Measurements from ENCODE around the gene RGS7.
"Not testable (repeated sequence)": the region's sequence is repeated elsewhere in the genome, so short reads cannot be mapped to it uniquely, and the experiment has no call there.

Gene RGS7

DNA sequence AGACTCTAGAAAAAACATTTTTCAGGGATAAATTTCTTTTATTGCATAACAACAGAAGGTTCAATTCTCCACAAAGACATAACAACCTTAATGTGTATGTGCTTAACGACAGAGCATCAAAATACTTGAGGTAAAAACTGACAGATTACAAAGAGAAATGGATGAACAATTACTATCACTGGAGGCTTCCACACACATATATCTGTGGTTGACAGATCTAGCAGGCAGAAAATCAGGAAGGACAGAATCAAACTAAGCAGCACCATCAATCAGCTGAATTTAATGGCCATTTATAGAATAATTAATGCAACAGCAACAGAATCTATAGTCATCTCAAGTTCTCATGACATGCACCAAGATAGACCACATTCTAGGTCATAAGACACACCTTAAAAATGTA is 439.0 kb downstream of the RGS7 start:
- DNase-seq (ENCODE audit: low read depth in 2 of 2) = no peak

DNA sequence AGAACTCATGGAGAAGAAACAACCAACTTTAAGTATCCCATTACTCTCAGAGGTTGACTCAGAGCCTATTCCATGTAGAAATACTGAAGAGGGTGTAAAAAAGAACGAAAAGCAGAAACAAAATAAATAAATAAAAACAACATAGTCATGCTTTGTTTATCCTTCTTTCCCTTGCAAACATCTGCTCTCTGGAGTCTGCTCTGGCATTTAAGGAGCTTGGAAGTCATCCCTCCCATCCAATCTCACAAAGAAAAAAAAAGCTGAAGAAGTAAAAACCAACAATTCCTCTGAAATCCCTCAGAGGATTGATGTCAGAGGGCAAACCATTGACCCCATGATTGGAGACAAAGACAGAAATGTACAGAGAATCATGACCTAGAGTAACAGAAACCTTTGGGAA is 442.5 kb downstream of the RGS7 start:
- DNase-seq (ENCODE audit: low read depth in 2 of 2) = no peak

DNA sequence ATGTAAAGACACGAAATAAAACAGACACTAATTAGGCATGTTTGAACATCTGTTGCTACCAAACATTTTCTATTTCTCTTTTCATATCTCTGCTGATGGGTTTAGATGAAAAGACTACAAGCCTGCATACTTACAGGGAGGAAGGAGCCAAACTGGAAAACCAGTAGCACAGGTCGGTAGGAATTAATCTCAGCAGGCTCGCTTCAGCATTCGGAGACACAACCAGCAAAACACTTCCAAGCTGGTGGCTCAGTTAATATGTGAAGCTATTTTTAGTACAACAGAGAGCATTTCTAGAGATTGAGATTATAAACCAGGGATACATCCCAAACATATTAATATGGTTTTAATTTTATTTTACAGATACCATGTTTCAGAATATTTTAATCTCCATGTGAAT is 444.2 kb downstream of the RGS7 start:
- DNase-seq (ENCODE audit: low read depth in 2 of 2) = no peak

DNA sequence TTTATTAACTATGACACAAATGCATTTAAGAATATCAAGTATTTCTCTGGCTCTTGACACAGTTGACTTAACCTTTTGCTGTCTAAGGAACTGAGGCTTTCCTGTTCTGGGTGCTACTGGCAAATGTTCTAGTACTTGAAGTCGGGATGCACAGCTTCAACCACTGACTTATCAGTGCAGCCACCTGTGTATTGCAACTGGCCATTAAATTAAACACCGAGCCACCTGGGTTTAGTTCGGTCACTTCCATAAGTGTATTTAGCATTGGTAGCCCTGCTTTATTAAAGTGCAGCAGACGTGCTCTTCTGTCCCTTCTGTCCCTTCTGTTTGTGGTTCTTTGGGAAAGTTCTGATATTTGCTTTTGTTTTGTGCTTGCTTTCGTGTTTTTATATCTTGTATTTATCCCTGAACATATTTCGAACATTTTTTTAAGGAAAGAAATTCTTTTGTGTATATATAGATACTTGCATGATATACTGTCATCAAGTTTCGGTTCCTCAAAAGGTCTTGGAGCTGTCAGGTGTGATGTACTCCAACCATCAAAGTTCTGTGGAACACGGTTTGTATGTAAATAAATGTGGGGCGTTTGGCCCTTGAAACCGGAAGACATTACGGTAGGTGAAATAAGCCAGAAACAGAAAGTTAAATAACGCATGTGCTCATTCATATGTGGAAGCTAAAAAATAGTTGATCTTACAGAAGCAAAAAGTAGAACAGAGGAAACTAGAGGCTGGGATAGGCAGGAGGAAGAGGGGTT is 447.1 kb downstream of the RGS7 start:
- no peak for DNase-seq (ENCODE audit: low read depth in 2 of 2)

GRCh38 chr1:240906477-240906876 is 450.5 kb downstream of the RGS7 start:
- no peak for DNase-seq (ENCODE audit: low read depth in 2 of 2)

- no peak for DNase-seq (ENCODE audit: low read depth in 2 of 2)
Observed at GRCh38 chr1:240905225-240905765, 451.7 kb downstream of the RGS7 start.

DNA sequence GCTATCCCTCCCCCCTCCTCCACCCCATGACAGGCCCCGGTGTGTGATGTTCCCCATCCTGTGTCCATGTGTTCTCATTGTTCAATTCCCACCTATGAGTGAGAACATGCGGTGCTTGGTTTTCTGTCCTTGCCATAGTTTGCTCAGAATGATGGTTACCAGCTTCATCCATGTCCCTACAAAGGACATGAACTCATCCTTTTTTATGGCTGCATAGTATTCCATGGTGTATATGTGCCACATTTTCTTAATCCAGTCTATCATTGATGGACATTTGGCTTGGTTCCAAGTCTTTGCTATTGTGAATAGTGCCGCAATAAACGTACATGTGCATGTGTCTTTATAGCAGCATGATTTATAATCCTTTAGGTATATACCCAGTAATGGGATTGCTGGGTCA is 461.6 kb downstream of the RGS7 start:
- DNase-seq (ENCODE audit: low read depth in 2 of 2) = not testable (repeated sequence)

- DNase-seq (ENCODE audit: low read depth in 2 of 2) = no peak
Observed at GRCh38 chr1:240888787-240889048, 468.3 kb downstream of the RGS7 start.

- DNase-seq (ENCODE audit: low read depth in 2 of 2) = no peak
Observed at GRCh38 chr1:240888039-240888786, 468.8 kb downstream of the RGS7 start.

GRCh38 chr1:240883490-240883889 is 473.5 kb downstream of the RGS7 start:
- no peak for DNase-seq (ENCODE audit: low read depth in 2 of 2)

- DNase-seq (ENCODE audit: low read depth in 2 of 2) = not testable (repeated sequence)
Observed at GRCh38 chr1:240882656-240883308, 474.2 kb downstream of the RGS7 start.

- no peak for DNase-seq (ENCODE audit: low read depth in 2 of 2)
Observed at GRCh38 chr1:240878631-240879030, 478.4 kb downstream of the RGS7 start.

GRCh38 chr1:240877605-240878004 is 479.4 kb downstream of the RGS7 start:
- no peak for DNase-seq (ENCODE audit: low read depth in 2 of 2)

DNA sequence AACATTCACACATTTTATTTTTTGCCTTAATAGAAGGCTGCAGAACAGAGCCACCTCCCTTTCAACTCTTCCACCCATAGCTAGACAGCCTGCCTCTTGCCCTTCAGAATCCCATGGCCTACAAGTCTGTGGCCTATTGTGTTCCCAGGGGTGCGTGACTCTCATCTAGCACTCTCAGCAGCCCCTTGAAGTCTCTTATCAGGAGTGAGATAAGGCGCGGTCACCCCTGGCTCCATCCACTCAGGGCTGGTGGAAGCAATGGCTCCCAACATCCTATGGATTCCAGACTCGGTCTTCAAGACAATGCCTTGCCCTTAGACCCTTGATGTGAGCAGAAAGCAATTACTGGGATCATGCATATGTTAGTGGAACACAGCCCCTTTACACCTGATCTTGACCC is 480.9 kb downstream of the RGS7 start:
- DNase-seq (ENCODE audit: low read depth in 2 of 2) = no peak

- DNase-seq (ENCODE audit: low read depth in 2 of 2) = no peak
Observed at GRCh38 chr1:240869071-240869470, 487.9 kb downstream of the RGS7 start.

GRCh38 chr1:240866724-240867123 is 490.3 kb downstream of the RGS7 start:
- DNase-seq (ENCODE audit: low read depth in 2 of 2) = no peak

GRCh38 chr1:240860023-240860422 is 497.0 kb downstream of the RGS7 start:
- no peak for DNase-seq (ENCODE audit: low read depth in 2 of 2)

- DNase-seq (ENCODE audit: low read depth in 2 of 2) = peak in 1 of 2 experiments; percentile 3
Observed at GRCh38 chr1:240854367-240854766, 502.6 kb downstream of the RGS7 start.

DNA sequence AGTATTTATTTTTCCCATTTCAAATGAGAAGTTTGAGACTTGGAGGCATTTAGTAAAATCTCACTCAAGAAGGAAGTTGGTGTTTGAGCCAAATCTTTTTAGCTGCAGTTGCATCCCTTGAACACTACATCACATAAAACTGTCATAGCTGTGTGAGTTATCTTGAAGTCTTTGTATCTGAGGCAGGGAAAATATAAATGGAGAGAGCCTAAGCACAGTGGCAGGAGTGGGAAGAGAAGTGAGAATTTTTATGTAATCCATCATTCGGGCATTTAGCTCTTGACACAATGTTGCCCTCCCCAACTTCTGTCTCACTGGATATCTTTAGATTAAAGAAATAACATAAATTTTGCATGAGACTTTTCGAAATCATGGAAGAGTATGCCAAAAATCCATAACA is 509.7 kb downstream of the RGS7 start:
- no peak for DNase-seq (ENCODE audit: low read depth in 2 of 2)

DNA sequence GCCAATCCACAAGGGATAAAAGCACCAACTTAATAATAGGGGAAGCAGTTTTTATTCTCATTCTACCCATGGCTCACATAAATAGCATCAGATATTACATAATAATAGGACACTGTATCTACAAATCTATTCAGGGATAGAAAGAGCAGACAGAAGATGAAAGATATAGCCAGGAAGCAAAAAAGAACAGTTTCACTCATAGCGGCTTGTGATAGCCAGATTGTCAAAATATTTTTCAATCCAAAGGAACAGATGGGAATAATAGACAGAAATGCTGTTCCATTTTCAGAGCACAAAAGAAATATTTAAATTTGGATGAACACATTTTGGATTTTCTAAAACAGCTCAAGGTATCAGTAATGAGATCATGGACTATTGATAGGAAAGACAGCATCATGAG is 512.5 kb downstream of the RGS7 start:
- DNase-seq (ENCODE audit: low read depth in 2 of 2) = no peak

DNA sequence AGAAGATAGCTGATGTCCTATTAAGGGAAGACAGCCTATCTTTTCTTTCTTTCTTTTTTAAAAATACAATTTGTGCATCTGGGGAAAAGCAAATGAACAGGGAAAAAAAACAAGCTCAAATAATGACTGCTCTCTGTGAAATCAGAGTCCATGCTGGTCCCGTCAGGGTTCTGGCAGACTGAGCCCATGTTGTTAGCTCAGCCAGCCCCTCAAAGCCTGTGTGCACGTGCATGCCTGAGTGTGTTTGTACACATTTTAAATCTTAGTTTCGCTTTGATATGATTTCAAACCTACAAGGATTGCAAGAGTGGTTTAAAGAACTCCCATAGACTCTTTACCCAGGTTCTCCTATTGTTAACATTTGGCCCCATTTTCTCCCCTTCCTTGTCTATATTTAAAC is 513.2 kb downstream of the RGS7 start:
- no peak for DNase-seq (ENCODE audit: low read depth in 2 of 2)

DNA sequence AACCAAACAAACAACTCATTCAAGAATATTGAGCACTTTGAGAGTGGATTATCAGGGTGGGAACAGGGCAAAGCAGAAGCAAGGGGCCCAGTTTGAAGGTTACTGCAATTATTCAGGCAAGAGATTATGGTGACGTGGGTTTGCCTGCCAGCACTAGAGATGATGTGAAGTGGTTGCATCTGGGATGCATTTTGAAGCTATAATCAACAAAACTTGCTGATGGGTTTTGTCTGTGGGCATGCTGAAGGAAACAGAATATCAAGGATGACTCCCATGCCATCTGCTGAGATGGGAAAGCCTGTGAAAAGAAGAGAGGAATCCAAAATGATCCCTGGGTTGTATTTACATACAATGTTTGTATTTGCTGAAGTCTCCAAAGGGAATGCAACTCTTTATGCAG is 520.7 kb downstream of the RGS7 start:
- no peak for DNase-seq (ENCODE audit: low read depth in 2 of 2)

GRCh38 chr1:240835291-240835690 is 521.7 kb downstream of the RGS7 start:
- no peak for DNase-seq (ENCODE audit: low read depth in 2 of 2)
